Stimulated activated CD8-positive, alpha-beta memory T cell treated with anti-CD3 and anti-CD28 coated beads, Interleukin-2, amount 100 ng/mL, for 48 hours (primary cell): ENCODE measurements around the gene DYNC2LI1.

ENCODE experiments used
- DNase-seq, 2 donors: peaks; one replicate each; pipeline ENCODE4 v3.0.0-alpha.2; 2020; ENCODE audit warnings: low read depth in 2 of 2

DYNC2LI1 gene

DNA sequence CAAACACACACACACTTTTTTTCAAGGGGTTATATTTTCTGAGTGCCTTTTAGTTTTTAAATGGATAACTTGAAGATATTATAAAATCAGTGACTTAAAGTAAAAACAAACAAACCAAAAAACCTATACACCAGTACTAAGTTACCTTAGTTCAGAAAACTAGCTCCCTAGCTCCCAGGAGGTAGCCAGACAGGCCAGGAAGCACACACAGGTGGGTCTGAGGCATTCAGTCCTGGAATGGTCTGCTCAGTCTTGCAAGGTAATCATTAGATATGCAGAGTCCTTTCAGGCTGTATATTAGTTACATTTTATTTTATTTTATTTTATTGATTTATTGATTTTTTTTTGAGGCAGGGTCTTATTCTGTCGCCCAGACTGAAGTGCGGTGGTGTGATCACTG is 10.7 kb upstream of the DYNC2LI1 start:
- DNase-seq = no peak

DNA sequence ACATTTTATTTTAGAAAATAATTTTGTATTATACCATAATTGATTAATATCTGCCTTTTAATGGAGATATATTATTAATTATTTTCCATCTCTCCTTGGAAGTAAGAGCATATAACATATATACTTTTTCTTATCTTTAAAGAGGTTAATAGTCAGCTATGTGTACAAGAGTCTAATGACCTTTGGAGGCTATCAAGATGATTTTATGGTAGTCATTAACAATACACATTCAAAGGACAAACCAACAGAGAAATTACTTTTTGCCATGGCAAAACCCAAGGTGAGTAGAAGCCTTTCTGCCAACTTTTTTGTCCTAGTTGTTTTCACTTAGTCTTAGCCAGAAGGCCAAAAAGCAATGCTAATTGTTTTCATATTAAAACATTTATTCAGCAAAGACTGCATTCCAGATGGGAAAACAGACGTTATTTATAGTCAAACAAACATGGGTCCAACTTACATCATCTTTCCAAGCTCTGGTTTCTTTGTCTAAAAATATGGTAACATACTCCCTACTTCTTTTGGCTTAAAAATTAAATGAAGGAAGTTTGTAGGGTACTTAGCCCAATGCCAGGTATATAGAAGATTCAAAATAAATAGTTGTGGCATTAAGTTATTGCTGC is 9.6 kb upstream of the DYNC2LI1 start:
- DNase-seq = no peak

DNA sequence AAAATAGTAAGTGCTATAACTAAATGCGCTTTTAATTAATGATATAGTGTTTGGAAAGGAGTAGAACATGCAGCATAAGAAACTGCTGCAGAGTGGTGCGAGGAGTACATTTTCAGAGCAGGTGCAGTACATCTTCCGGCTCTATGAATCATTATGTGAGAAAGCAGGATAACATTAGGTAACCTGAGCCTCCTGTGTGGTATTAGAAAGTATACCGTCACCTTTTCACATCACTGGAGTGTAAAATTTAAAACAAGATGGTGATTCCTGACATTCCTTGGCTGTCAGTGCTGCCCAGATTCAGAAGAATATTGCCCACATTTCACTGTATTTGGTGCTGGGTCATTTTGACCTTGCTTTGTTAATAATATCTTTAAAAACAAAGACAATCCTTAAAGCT is 7.8 kb upstream of the DYNC2LI1 start:
- DNase-seq = no peak

DNA sequence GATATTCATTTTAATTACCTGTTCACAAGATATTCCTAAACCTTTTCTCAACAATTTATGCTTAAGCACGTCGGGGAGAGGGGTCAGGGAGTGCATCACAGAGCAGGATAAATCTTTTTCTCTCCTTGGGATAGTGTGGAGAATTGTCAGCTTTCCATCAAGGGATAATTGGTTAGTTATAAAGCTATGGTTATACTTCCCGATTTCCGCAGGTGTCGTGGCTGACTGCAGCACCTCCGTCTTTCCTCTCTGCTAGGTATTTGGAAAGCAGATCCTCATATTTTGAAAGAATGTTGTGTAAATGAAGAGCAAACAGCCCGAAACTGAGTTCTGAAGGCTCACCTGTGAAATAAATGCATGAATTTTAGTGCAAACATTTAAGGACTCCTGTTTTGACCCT is 778 bp downstream of the DYNC2LI1 start:
- DNase-seq = no peak

DNA sequence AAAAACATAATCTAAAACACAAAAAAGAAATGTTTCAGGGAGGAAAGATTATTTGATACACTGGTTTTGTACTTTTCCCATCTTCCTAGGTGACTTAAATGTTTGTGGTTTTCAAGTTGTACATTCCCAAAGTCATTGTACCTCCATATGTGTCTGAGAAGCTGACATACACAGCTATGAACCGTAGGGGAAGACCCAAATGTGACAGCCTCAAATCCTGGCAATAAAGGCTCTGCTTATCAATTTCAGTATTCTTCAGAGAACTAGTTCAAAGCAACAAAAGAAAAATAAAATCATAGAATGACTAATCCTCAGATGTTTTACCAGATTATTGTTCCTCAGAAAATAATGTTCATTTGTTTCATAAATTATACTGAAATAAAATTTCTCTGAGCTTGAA is 2.5 kb downstream of the DYNC2LI1 start:
- no peak for DNase-seq

DNA sequence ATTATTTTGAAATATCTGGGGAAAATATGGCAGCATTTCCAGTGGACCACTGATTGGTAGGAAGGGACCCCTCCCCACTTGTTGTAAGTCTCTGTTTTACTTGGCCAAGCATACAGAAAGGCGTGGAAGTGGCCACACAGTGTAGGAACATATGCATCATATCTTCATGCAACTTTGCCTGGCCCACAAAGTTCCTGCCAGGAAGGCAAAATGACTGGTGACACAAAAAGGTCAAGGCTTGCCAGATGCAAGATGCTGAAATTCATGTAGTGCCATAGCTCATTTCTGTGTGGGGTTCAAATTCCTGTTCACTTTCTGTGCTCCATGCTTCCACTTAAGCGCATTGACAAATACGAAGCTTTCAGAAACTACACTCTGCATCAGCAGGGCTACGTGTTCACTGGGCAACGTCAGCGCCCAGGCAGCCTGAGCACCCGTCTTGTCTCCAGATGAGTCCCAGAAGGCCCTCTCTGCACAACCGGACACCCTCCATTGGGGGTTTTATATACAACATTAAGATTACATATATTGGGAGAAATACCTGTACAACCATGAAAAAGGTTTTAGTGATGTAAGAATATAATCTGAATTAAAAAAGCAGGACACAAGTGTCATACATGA is 3.6 kb downstream of the DYNC2LI1 start:
- DNase-seq = no peak

DNA sequence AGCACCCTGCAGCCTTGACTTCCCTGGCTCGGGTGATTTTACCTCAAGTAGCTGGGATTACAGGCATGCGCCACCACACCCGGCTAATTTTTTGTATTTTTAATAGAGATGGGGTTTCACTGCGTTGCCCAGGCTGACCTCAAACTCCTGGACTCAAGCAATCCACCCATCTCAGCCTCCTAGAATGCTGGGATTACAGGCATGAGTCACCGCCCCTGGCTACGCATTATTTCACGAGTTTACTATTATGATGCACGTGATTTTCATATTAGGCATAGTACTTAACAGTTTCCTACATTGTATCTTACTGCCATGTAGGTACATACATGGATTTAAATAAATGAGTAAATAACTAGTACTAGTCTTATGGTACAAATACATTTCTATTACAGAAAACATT is 4.4 kb downstream of the DYNC2LI1 start:
- no peak for DNase-seq

DNA sequence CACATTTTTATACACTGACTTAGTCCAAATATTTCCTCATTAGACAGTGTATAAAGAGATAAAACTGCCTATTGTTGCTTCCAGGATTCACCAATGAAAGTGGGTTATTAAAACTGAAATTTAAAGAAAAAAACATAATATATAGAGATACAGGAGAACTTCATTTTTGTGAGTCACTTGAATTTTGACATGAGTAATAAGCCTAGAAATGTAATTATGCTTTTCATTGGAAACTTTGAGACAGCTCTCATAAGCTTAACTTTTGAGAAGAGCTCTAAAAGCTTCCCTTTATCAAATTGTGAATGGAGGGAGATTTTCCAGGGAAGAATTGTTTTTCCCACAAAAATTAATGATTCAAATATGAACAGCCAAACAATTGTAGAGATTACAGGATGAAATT is 14.1 kb downstream of the DYNC2LI1 start:
- DNase-seq = no peak

DNA sequence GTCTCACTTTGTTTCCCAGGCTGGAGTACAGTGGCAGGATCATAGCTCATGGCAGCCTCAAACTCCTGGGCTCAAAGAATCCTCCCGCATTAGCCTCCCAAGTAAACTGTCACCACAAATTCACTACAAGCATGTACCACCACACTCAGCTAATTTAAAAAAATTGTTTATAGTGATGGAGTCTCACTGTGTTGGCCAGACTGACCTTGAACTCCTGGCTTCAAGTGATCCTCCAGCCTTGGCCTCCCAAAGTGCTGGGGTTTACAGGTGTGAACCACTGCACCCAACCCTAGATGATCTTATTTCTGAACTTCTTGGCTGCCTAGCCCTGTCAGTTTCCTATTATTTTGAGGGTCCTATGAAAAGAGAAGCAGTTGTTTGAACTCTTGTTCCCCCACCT is 14.8 kb downstream of the DYNC2LI1 start:
- no peak for DNase-seq

DNA sequence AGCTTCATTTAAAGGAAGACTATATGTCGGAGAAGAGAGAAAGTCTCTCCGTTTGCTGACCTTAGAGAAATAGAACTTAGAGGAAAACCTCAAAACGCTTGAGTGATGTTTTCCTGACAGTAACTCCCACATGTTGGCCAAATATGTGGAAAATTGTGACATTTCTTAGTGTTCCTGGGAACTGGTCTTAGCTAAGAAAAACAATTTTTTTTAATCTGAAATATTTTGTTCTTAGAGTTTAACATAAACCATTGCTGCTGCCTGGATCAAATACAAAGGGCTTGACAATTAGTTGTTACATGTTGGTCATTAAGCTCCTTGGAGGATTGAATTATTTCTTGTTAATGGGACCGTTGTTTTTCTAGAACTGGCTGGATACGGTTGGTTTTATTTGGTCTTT is 16.3 kb downstream of the DYNC2LI1 start:
- DNase-seq = no peak

DNA sequence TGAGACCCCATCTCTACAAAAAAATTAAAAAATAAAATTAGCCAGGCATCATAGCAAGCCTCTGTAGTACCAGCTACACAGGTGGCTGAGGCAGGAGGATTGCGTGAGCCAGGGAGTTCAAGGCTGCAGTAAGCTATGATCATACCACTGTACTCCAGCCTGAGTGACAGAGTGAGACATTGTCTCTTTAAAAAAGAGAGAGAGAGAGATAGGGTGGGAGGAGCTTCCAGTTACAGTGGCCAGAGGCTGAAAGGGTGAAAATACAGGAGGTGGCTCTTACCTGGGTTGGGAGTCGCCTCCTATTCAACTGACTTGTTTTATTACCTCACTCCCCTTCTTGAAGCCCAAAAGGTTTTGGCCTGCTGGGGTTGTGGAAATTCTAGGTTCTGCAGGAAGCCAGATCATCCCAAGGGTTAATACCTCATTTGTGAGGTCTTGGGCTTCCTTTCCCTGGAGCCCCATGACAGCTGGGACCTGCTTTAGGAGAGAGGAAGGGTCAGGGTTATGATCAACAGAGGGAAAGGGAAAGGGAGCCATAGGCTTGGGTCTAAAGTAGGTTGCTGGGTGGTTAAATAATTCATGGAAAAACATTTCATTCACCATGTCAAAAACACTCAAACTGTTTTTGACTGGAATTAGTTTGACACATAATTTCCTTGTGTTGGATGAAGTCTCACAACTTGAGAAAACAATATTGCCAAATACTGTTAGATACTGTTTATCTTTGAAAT is 17.4 kb downstream of the DYNC2LI1 start:
- DNase-seq = no peak

DNA sequence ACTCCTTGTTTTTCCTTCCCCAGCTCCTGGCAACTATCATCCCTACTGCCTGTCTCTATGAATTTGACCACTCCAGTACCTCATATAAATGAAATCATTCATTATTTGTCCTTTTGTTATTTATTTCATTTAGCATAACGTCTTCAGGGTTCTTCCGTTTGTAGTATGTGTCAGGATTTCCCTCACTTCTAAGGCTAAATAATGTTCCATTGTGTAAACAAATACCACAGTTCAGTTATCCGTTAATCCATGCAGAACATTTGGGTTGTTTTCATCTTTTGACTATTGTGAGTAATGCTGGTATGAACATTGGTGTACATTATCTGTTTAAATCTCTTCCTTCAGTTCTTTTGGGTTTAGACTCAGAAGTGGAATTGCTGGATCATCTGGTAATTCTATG is 18.8 kb downstream of the DYNC2LI1 start:
- DNase-seq = no peak

DNA sequence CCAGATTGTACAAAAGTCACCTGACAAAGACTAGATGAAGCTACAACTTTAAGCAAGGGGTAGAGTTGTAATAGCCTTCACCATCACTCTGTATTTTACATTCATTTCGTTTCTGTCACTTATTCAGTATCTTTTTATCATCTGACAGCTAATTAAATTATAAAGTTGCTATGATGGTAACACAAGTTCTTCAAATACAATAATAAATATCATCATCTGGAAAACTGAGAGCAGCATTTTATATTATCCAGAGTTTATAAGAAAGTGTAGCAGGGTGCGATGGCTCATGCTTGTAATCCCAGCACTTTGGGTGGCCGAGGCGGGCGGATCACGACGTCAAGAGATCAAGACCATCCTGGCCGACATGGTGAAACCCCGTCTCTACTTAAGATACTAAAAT is 21.1 kb downstream of the DYNC2LI1 start:
- no peak for DNase-seq

DNA sequence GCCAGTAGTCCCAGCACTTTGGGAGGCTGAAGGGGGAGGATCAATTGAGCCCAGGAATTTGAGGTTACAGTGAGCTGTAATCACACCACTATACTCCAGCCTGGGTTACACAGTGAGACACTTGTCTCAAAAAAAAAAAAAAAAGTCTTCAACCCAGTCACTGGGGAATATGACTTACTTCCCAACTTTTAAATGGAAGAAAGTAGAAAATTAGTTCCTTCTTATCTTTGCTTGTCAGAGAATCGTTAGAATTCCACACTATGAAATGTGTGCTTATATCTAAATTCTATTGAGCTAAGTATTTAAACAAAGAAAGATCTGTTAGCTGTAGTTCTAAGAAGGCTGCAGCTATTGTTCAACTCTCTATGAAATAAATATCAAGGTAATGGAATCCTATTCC is 22.4 kb downstream of the DYNC2LI1 start:
- no peak for DNase-seq

DNA sequence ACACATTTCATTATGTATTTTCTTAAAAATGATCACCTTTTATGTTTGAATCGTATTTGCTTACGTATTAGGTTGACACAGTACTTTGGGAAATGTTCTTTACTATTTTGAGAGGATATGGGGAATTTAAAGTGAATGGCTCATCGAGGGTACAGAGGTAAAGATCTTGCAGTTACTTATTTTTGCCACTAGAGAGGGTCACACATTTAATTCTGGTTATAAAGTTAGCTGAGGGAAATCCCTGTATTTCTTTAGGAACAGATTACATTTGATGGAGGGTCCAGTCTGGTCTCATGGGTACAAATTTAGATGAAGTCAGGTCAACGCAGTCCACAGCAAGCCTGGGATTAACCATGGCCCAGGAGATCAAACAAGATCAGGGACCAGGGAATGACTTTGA is 24.5 kb downstream of the DYNC2LI1 start:
- DNase-seq = no peak

DNA sequence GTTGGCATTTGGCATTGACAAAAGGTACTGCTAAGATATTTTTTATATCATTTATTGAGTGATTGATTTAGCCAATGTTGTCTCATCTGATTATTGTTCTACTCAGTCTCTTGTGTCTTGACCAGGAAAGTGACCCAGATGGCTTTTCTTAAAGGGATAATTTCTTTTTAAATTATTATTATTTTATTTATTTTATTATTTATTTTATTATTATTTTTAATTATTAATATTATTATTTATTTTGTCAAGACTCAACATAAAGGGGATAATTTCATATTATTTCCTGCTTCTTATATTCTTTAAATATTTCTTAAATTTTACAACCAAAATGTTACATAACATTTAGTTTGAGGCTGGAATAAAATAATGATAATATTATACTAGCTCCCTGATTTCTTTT is 27.1 kb downstream of the DYNC2LI1 start:
- no peak for DNase-seq

DNA sequence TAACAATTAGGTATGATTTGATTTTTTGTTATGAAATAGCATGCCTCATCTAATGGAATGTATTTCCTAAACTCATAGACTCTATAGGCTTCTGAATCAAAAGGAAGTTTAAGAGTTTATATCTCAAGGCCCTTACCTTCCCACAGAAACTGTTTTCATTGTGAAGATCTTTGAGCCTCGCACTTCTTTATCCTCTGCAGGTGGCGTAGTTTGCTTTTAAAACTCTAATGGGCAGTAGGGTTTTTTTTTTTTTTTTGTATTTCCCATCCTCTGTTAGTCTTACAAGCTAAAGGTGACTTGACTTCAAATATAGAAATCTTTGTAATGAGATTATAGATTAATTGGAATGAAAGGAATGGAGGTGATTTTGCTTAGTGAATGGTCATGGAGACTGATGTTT is 28.3 kb downstream of the DYNC2LI1 start:
- no peak for DNase-seq

DNA sequence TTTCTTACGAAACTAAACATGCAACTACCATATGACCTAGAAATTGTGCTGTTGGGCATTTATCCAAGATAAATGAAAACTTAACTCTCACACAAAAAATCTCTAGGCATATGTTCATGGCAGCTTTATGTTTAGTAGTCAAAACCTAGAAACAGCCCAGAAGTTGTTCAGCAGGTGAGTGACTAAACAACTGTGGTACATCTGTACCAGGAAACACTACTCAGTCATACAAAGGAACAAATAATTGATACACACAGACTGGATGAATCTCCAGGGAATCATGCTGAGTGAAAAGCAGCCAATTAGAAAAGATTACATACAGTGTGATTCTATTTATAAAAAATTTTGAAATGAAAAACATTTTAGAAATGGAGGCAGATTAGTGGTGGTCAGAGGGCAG is 29.3 kb downstream of the DYNC2LI1 start:
- DNase-seq = no peak

DNA sequence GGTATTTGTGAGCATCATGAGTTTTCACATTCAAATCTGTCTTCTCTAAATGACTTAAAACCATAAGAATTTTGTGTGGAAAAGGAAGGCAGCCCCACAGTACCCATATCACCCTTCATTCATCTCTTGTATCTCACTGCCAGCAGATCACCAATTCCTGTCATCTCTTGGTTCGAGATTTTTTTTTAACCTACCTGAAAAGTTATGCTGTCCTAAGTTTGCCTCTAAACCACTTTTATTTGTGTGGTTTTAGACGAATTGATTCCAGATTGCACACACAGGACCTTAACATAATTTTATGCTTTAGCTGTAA is 32.8 kb downstream of the DYNC2LI1 start:
- no peak for DNase-seq

DNA sequence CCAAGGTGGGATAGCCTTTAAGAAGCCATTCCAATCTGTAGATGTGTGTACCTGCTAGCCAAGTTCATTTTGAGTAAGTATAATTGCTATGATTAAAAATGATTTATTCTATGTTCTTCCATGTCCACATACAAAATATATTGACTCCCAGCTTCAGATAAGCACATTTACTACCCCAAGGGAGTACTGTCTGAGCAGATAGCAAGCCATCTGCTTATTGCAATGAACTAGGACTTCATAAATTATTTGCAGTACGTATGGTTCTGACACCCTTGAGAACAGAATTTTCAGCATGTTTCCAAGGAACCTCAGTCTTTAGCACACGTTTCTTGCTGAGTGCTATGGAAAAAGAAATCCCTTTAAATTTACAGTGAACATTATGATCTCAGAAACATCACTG is 36.6 kb downstream of the DYNC2LI1 start:
- DNase-seq = no peak

DNA sequence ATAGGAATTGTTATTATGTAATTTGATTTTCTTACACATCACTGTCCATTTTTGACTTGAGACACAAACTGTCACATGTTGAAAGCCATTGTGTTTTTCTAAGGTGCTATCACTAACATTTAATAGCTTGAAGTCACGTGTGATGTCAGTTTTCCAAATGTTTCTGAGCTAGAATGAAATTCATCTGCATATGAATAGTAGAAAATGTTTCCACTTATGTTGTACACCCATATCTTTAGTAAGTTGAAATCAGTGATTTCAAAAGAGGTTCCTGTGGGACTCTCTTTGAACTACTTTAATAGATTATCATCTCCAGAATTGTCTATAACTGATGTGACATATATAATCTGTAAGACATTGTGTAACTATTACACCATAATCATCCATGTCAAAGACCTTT is 37.0 kb downstream of the DYNC2LI1 start:
- DNase-seq = no peak

DNA sequence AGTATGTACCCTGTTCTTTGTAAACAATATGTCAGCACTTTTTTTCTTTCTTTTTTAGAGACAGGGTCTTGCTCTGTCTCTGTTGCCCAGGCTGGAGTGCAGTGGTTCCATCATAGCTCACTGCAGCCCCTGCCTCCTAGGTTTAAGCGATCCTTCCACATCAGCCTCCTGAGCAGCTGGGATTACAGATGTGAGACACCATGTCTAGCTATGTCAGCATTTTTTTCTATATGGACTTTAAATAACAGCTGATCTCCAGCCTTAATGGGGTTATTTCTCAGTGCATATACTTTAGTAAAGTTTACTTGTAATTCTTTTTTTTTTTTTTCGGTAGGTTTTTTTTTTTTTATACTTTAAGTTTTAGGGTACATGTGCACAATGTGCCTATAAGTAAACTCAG is 38.2 kb downstream of the DYNC2LI1 start:
- DNase-seq = no peak

DNA sequence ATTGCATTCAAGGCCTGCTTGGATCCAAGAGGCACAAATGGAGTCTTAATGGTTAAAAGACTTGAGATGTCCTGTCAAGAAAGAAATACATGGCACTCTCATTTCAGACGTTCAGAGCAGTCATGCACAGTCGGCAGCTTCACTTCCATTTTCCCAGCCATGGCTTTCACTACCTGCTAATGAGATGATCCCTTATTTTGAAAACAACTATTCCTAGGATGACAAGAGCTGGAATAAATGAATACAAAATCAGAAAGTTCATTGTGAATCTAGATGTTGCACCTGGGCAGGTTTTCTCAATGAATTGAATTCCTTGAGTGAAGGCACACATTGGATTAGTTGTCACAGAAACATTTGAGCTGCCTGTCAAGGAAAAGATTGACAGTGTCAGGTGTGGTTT is 39.1 kb downstream of the DYNC2LI1 start:
- DNase-seq = no peak

DNA sequence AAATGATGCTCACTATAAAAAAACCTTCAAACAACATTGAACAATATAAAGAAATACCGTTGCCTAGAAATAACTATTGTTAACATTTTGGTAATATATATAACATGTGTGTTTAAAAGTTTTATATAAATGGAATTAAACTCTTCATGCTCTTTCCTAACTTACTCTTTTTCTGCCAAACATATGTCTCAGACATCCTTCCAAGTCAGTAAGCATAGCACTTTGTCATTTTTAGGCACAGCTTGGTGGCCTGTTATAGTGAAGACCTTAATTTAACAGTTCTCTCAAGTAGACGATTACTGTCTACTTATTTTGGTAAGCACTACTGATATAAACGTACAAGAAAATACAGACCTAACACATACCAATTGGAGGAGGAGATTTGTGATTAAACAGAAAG is 40.9 kb downstream of the DYNC2LI1 start:
- no peak for DNase-seq
